Peyer's patch (tissue), 4 donors: ENCODE measurements around the gene SLC2A1.

ENCODE experiments used
- POLR2A ChIP-seq, 2 donors: fragments of 450-650 bp; IDR thresholded peaks; one replicate each; pipeline ENCODE4 v1.5.1; 2017; ENCODE audit warnings: antibody characterized with exemption in 2 of 2, mild to moderate bottlenecking in 2 of 2, moderate library complexity in 2 of 2
- TF ChIP-seq, protein P1 (sequence below), 6 experiments: fragments of 450-650 bp in 4 of 6; fragments of 200-600 bp in 2 of 6; sonication (generic) in 1 of 6; IDR thresholded peaks; one replicate each; pipeline ENCODE4 v1.5.1; 2017 to 2019; ENCODE audit warnings: antibody characterized with exemption in 6 of 6, mild to moderate bottlenecking in 3 of 6, moderate library complexity in 1 of 6

DNA sequence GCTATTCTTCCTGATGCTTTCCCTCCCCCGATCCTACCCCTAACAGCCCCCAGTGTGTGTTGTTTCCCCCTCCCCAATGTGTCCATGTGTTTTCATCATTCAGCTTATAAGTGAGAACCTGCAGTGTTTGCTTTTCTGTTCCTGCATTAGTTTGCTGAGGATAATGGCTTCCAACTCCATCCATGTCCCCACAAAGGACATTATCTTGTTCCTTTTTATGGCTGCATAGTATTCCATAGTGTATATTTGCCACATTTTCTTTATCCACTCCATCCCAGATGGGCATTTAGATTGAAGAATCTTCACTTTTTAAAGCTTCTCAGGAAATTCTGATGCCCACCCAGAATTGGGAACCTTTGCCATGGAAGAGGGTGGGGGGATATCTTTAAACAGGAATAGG is 19.0 kb upstream of the SLC2A1 start:
- TF ChIP-seq, protein P1, sequence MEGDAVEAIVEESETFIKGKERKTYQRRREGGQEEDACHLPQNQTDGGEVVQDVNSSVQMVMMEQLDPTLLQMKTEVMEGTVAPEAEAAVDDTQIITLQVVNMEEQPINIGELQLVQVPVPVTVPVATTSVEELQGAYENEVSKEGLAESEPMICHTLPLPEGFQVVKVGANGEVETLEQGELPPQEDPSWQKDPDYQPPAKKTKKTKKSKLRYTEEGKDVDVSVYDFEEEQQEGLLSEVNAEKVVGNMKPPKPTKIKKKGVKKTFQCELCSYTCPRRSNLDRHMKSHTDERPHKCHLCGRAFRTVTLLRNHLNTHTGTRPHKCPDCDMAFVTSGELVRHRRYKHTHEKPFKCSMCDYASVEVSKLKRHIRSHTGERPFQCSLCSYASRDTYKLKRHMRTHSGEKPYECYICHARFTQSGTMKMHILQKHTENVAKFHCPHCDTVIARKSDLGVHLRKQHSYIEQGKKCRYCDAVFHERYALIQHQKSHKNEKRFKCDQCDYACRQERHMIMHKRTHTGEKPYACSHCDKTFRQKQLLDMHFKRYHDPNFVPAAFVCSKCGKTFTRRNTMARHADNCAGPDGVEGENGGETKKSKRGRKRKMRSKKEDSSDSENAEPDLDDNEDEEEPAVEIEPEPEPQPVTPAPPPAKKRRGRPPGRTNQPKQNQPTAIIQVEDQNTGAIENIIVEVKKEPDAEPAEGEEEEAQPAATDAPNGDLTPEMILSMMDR (IDR thresholded peaks at IDR 0.05), result no peak
- TF ChIP-seq POLR2A (IDR thresholded peaks at IDR 0.05), result no peak
